ENCODE data around the gene TSPAN4. TPM values are rescaled to one million over a fixed set of nuclear protein-coding genes. Genes with fewer than 3 reads are reported as not detected.

The TSPAN4 gene
- total and polyA plus RNA-seq, 11 donors = 22.7 to 93.0 (median 31.3) TPM

- Histone ChIP-seq H3K36me3 (peaks cover 0 to 6% (median 5%) of the 10 kb centered on the region in 9 donors), H3K4me3 (peak overlapping the region in 4 of 12 donors; percentile 55 to 59 (median 56)), H3K4me1 (peaks cover 10 to 94% (median 82%) of the 10 kb centered on the region in 12 donors), H3K9me3 (no peaks in the 10 kb centered on the region), H3K27ac (no peak overlapping the region), H3K27me3 (peaks cover 0 to 39% (median 0%) of the 10 kb centered on the region in 9 donors)
- intact Hi-C loops (cut with DNase I) = no loop called here
- TF ChIP-seq CTCF (IDR thresholded peaks at IDR 0.05) (no peak), POLR2A (IDR thresholded peaks at IDR 0.05) (no peak)
- DNase-seq (peak in 1 of 5 donors; percentile 41), ATAC-seq (no peak)
- WGBS, 4 donors = 73 to 82% (median 78%) methylated on average over 26 to 31 of the region's 31 CpGs
Observed at GRCh38 chr11:831118-831864, 11.4 kb upstream of the TSPAN4 start.

GRCh38 chr11:831961-832528 lies 10.6 kb upstream of the TSPAN4 start:
- H3K36me3 ChIP-seq = peaks cover 0 to 13% (median 12%) of the 10 kb centered on the region in 9 donors
- H3K4me1 ChIP-seq = peaks cover 10 to 94% (median 81%) of the 10 kb centered on the region in 12 donors
- H3K27me3 ChIP-seq = peaks cover 0 to 35% (median 0%) of the 10 kb centered on the region in 9 donors
- DNase-seq (peak in 2 of 5 donors; percentile 37 to 62), ATAC-seq (no peak)
- intact Hi-C loops (cut with DNase I) = no loop called here
- WGBS, 4 donors = 70 to 88% (median 75%) methylated on average over 19 to 23 of the region's 23 CpGs
- peak overlapping the region; percentile 31 to 95 (median 76) for H3K4me3 ChIP-seq
- TF ChIP-seq CTCF (IDR thresholded peaks at IDR 0.05) = no peak
- no peak for TF ChIP-seq POLR2A (IDR thresholded peaks at IDR 0.05)
- H3K9me3 ChIP-seq = no peaks in the 10 kb centered on the region
- peak overlapping the region; percentile 57 to 98 (median 90) for H3K27ac ChIP-seq

GRCh38 chr11:832529-833113 lies 10.0 kb upstream of the TSPAN4 start, which contains the start of gene CD151:
Gene CD151, plus strand, starts transcription at chr11:832952. Its CDS starts 3,118 bp downstream, at chr11:836070.
- Histone ChIP-seq H3K4me3 (peak within 1 kb of the TSS; percentile 40 to 95 (median 78)), H3K27ac (peak within 1 kb of the TSS; percentile 79 to 98 (median 92)), H3K27me3 (peaks cover 0 to 32% (median 0%) of the 10 kb centered on the region in 9 donors), H3K4me1 (peaks cover 10 to 94% (median 82%) of the 10 kb centered on the region in 12 donors), H3K36me3 (peaks cover 0 to 19% (median 18%) of the 10 kb centered on the region in 9 donors), H3K9me3 (no peaks in the 10 kb centered on the region)
- intact Hi-C loops (cut with DNase I) = no loop called here
- ATAC-seq = peak in 2 of 4 donors; percentile 26 to 33
- DNase-seq = peak; percentile 63 to 76 (median 66)
- 2 to 15% (median 7%) methylated on average over 6 to 67 of the region's 67 CpGs for WGBS, 4 donors
- TF ChIP-seq CTCF (IDR thresholded peaks at IDR 0.05) (no peak), POLR2A (IDR thresholded peaks at IDR 0.05) (no peak)

Data from heart left ventricle (tissue), 16 donors.